HepG2 (cell line): ENCODE measurements around the gene P2RX5. TPM values are rescaled to one million over a fixed set of nuclear protein-coding genes. Genes with fewer than 3 reads are reported as not detected.
A peak's percentile ranks its signal among the peaks of the same experiment; 100 is the strongest.

Experiments
- FOXC1 ChIP-seq: sonication (generic); formaldehyde crosslinking; IDR thresholded peaks from 2 replicates; pipeline ENCODE4 v1.8.0; 2022; ENCODE audit warnings: mild to moderate bottlenecking, missing genetic modification reagents, borderline replicate concordance
- GTF3A ChIP-seq: sonication (generic); formaldehyde crosslinking; conservative IDR thresholded peaks from 2 replicates; pipeline ENCODE4 v1.4.0; 2020; ENCODE audit warnings: mild to moderate bottlenecking, missing genetic modification reagents
- MBNL3 ChIP-seq: fragments of 250-450 bp; sonication (Bioruptor Pico); conservative IDR thresholded peaks from 2 replicates; pipeline ENCODE4 v1.8.0; 2022; ENCODE audit warnings: mild to moderate bottlenecking, inconsistent platforms
- RBM22 ChIP-seq: fragments of 200-400 bp; formaldehyde crosslinking; optimal IDR thresholded peaks from 2 replicates; pipeline ENCODE3; 2017; ENCODE audit warnings: mild to moderate bottlenecking, low read length, moderate library complexity
- RFX5 ChIP-seq: IDR thresholded peaks from 2 replicates; pipeline ENCODE4 v1.6.1; 2011; ENCODE audit warnings: low read depth, low read length, improper control_type of control experiment
- SUZ12 ChIP-seq: fragments of 150-350 bp; IDR thresholded peaks from 2 replicates; pipeline ENCODE4 v1.6.1; 2014; ENCODE audit warnings: low read depth, low read length
- SYNCRIP ChIP-seq: fragments of 200-400 bp; formaldehyde crosslinking; IDR thresholded peaks from 2 replicates; pipeline ENCODE4 v1.6.1; 2018; ENCODE audit warnings: mild to moderate bottlenecking, low read depth, low read length; ENCODE audit not compliant: insufficient read depth
- TAF1 ChIP-seq: sonication (generic); formaldehyde crosslinking; IDR thresholded peaks from 2 replicates; pipeline ENCODE4 v1.4.0; 2020; ENCODE audit warnings: missing genetic modification reagents
- TCF7L2 ChIP-seq: IDR thresholded peaks from 2 replicates; pipeline ENCODE4 v1.6.1; 2011; ENCODE audit warnings: mild to moderate bottlenecking, low read depth, low read length, moderate library complexity
- ZFP36 ChIP-seq: fragments of 150-350 bp; IDR thresholded peaks from 2 replicates; pipeline ENCODE4 v1.6.1; 2018; ENCODE audit warnings: borderline replicate concordance, low read length, low read depth; ENCODE audit not compliant: partially characterized antibody
- ZFX ChIP-seq: sonication (generic); formaldehyde crosslinking; IDR thresholded peaks from 2 replicates; pipeline ENCODE4 v1.4.0; 2020; ENCODE audit warnings: mild to moderate bottlenecking, low read depth, missing genetic modification reagents, moderate library complexity
- ZNF329 ChIP-seq: sonication (generic); formaldehyde crosslinking; IDR thresholded peaks from 2 replicates; pipeline ENCODE4 v1.9.0; 2021; ENCODE audit warnings: low read depth, mild to moderate bottlenecking, missing genetic modification reagents
- ZNF333 ChIP-seq: sonication (generic); formaldehyde crosslinking; IDR thresholded peaks from 2 replicates; pipeline ENCODE4 v1.4.0; 2020; ENCODE audit warnings: mild to moderate bottlenecking, missing genetic modification reagents, borderline replicate concordance
- ZNF550 ChIP-seq: sonication (generic); formaldehyde crosslinking; IDR thresholded peaks from 2 replicates; pipeline ENCODE4 v1.4.0; 2020; ENCODE audit warnings: mild to moderate bottlenecking, missing genetic modification reagents, borderline replicate concordance
- ZNF784 ChIP-seq: sonication (generic); formaldehyde crosslinking; IDR thresholded peaks from 2 replicates; pipeline ENCODE4 v1.5.1; 2020; ENCODE audit warnings: missing genetic modification reagents, mild to moderate bottlenecking, borderline replicate concordance
- ZZZ3 ChIP-seq: sonication (generic); formaldehyde crosslinking; IDR thresholded peaks from 2 replicates; pipeline ENCODE4 v1.4.0; 2020; ENCODE audit warnings: missing genetic modification reagents, mild to moderate bottlenecking, borderline replicate concordance
- polyA plus RNA-seq, 8 experiments: library from polyadenylated mRNA; depleted of rRNA in 3 of 8; stranded (reverse) in 7 of 8; unstranded in 1 of 8; fragments of >200 nt; fragmentation: Illumina TruSeq in 4 of 8; extraction: Trizol in 4 of 8; gene quantifications; 2 replicates each; pipeline versions ENCODE4 v1.2.1 to v1.2.3, GENCODE V29; 2011 to 2016; ENCODE audit warnings: low read depth in 4 of 8, missing spikeins in 1 of 8, mixed read lengths in 1 of 8; ENCODE audit not compliant: insufficient read depth in 1 of 8
- total RNA-seq, 5 experiments: library from RNA; depleted of rRNA; stranded (reverse); fragments of >200 nt; fragmentation: Illumina TruSeq; extraction: Trizol; gene quantifications; 2 replicates each; pipeline ENCODE4 v1.2.3, GENCODE V29; 2016; ENCODE audit warnings: low read depth in 1 of 5
- TF ChIP-seq, protein P1 (sequence below): sonication (generic); formaldehyde crosslinking; IDR thresholded peaks from 2 replicates; pipeline ENCODE4 v1.4.0; 2020; ENCODE audit warnings: missing genetic modification reagents
- TF ChIP-seq, protein P2 (sequence below): sonication (generic); formaldehyde crosslinking; IDR thresholded peaks from 2 replicates; pipeline ENCODE4 v1.9.0; 2022; ENCODE audit warnings: missing genetic modification reagents, mild to moderate bottlenecking, borderline replicate concordance
- TF ChIP-seq, protein P3 (sequence below): sonication (generic); formaldehyde crosslinking; IDR thresholded peaks from 2 replicates; pipeline ENCODE4 v1.9.0; 2021; ENCODE audit warnings: missing genetic modification reagents, mild to moderate bottlenecking, borderline replicate concordance

P2RX5 gene
- total and polyA plus RNA-seq, 2 of the 13 experiments (the other 11 are each of a cell fraction or from before 2014, with no cell fraction given): 0.95 to 1.7 TPM

DNA sequence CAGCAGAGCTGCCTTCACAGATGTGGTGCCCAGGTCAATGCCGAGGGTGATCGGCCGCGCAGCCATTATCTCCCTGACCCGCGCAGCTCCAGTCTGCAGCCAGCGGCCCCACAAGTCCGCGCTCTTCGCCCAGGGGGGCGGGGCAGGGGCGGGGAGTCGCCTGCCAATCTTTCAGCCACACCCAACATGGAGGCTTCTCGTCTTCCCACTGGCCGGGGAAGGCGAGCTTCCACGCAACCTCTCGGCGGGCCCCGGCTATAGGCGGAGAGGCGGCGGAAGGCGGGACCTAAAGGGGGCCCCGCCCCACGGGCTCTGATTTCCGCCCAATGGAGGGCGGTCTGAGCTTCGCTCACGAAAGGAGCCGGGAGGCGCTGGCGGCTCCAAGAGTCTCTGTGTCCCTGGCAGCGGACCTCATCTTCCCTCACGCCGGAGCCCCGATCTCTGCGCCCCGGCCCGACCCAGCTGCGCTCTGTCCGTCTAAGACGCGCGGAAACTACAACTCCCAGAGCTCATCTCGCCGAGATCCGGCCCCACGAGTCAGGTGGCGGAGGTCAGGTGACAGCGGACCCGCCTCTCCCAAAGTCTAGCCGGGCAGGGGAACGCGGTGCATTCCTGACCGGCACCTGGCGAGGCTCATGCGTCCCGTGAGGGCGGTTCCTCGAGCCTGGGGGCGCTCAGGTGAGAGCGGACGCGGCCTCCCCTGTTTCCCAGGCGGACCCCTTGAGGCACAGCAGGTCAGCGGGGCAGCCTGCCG is 59.6 kb downstream of the P2RX5 start, which contains the start of the genes CTNS and SHPK (continued):
- TF ChIP-seq ZNF784 (CRISPR knock-in tag) (peak; percentile 43; the same call in 1 of the 2 replicates), FOXC1 (CRISPR knock-in tag) (peak; percentile 61; the same call in 1 of the 2 replicates), ZNF333 (peak; percentile 83), ZFX (CRISPR knock-in tag) (no peak), SYNCRIP (no peak), SUZ12 (peak; percentile 55), ZFP36 (no peak), MBNL3 (no peak), TCF7L2 (no peak), TAF1 (CRISPR knock-in tag) (peak; percentile 88), ZZZ3 (peak; percentile 78; the same call in 1 of the 2 replicates), ZNF329 (CRISPR knock-in tag) (peak; percentile 79; the same call in 1 of the 2 replicates), RFX5 (0 out of 2 replicates have a peak, but pooled peaks have one; percentile 30), ZNF550 (CRISPR knock-in tag) (peak; percentile 27; the same call in 1 of the 2 replicates), RBM22 (no peak), GTF3A (CRISPR knock-in tag) (no peak)
- TF ChIP-seq, protein P1, sequence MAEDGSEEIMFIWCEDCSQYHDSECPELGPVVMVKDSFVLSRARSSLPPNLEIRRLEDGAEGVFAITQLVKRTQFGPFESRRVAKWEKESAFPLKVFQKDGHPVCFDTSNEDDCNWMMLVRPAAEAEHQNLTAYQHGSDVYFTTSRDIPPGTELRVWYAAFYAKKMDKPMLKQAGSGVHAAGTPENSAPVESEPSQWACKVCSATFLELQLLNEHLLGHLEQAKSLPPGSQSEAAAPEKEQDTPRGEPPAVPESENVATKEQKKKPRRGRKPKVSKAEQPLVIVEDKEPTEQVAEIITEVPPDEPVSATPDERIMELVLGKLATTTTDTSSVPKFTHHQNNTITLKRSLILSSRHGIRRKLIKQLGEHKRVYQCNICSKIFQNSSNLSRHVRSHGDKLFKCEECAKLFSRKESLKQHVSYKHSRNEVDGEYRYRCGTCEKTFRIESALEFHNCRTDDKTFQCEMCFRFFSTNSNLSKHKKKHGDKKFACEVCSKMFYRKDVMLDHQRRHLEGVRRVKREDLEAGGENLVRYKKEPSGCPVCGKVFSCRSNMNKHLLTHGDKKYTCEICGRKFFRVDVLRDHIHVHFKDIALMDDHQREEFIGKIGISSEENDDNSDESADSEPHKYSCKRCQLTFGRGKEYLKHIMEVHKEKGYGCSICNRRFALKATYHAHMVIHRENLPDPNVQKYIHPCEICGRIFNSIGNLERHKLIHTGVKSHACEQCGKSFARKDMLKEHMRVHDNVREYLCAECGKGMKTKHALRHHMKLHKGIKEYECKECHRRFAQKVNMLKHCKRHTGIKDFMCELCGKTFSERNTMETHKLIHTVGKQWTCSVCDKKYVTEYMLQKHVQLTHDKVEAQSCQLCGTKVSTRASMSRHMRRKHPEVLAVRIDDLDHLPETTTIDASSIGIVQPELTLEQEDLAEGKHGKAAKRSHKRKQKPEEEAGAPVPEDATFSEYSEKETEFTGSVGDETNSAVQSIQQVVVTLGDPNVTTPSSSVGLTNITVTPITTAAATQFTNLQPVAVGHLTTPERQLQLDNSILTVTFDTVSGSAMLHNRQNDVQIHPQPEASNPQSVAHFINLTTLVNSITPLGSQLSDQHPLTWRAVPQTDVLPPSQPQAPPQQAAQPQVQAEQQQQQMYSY: no peak
- TF ChIP-seq, protein P2, sequence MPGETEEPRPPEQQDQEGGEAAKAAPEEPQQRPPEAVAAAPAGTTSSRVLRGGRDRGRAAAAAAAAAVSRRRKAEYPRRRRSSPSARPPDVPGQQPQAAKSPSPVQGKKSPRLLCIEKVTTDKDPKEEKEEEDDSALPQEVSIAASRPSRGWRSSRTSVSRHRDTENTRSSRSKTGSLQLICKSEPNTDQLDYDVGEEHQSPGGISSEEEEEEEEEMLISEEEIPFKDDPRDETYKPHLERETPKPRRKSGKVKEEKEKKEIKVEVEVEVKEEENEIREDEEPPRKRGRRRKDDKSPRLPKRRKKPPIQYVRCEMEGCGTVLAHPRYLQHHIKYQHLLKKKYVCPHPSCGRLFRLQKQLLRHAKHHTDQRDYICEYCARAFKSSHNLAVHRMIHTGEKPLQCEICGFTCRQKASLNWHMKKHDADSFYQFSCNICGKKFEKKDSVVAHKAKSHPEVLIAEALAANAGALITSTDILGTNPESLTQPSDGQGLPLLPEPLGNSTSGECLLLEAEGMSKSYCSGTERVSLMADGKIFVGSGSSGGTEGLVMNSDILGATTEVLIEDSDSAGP (CRISPR knock-in tag): peak; percentile 76
- TF ChIP-seq, protein P3, sequence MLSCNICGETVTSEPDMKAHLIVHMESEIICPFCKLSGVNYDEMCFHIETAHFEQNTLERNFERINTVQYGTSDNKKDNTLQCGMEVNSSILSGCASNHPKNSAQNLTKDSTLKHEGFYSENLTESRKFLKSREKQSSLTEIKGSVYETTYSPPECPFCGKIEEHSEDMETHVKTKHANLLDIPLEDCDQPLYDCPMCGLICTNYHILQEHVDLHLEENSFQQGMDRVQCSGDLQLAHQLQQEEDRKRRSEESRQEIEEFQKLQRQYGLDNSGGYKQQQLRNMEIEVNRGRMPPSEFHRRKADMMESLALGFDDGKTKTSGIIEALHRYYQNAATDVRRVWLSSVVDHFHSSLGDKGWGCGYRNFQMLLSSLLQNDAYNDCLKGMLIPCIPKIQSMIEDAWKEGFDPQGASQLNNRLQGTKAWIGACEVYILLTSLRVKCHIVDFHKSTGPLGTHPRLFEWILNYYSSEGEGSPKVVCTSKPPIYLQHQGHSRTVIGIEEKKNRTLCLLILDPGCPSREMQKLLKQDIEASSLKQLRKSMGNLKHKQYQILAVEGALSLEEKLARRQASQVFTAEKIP: no peak
